HL-60 (cell line): ENCODE measurements around the gene TACR2.

Source experiments
- DNase-seq, 2 experiments: peaks; one replicate each; pipeline ENCODE4 v3.0.0-alpha.2; 2010 to 2020; ENCODE audit warnings: low read depth in 1 of 2, low spot score in 1 of 2
- H3K27ac ChIP-seq: fragments of 250-450 bp; sonication (Bioruptor Pico); replicated peaks from 2 replicates; pipeline ENCODE4 v1.5.1; 2020; ENCODE audit warnings: mild to moderate bottlenecking, moderate library complexity
- H3K27me3 ChIP-seq: fragments of 250-450 bp; sonication (Bioruptor Pico); 2 replicates; pipeline ENCODE4 v1.5.1; 2021; ENCODE audit warnings: mild to moderate bottlenecking, moderate library complexity; ENCODE audit not compliant: insufficient read depth, poor library complexity, severe bottlenecking
- H3K4me3 ChIP-seq: replicated peaks from 2 replicates; pipeline ENCODE4 v1.5.1; 2011; ENCODE audit warnings: mild to moderate bottlenecking, control low read depth, low read length; ENCODE audit not compliant: insufficient read depth
- GABPA ChIP-seq: IDR thresholded peaks from 2 replicates; pipeline ENCODE4 v1.6.1; 2012; ENCODE audit warnings: low read depth
- POLR2AphosphoS5 ChIP-seq: IDR thresholded peaks from 2 replicates; pipeline ENCODE4 v1.6.1; 2012; ENCODE audit warnings: low read depth
- SPI1 ChIP-seq: IDR thresholded peaks from 2 replicates; pipeline ENCODE4 v1.6.1; 2012; ENCODE audit warnings: low read depth, mild to moderate bottlenecking, borderline replicate concordance
- TF ChIP-seq, protein P1 (sequence below): IDR thresholded peaks from one replicate; pipeline ENCODE4 v1.5.1; 2011; ENCODE audit warnings: low read length, control low read depth, inconsistent platforms; ENCODE audit not compliant: insufficient read depth
- TF ChIP-seq, protein P2 (sequence below): IDR thresholded peaks from 2 replicates; pipeline ENCODE4 v1.6.1; 2012; ENCODE audit warnings: low read depth; ENCODE audit not compliant: insufficient replicate concordance

The TACR2 gene

DNA sequence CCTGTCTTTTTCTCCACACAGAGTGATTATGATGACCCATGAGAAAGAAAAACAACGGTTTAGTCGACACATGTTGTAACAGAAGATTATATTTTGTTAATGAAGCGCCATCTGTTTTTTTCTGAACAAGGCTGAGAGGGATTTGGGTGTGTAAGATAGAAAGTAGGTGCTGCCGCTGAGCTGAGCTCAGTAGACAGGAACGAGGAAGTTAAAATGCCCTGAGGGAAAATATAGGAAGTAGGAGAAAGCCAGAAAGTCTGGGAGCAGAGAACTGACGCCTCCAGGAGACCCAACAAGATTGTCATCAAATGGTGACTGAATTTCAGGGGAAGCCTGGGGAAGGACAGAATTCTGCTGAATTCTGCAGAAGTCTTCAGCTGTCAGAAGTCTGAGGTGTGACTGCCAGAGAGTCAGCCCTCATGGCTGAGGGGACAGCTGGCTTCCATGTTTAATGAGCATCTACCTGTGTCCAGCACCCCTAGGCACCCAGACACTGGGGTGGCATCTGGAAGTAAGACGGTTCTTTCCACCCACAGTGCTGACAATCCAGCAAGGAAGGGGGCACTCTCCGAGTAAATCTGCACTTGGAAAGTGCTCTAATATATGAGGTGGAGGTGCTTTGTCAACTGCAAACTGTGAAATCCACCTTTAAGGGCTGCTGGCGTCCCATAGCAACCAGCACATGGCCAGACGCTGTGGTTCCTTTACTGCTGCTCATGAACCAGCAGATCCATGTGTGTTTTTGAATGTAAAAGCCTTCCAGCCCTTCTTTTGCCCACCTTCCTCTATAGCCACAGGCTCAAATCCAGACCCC is 22.0 kb upstream of the TACR2 start:
- Histone ChIP-seq H3K4me3 (no peak overlapping the region), H3K27me3 (no peaks in the 10 kb centered on the region), H3K27ac (no peak overlapping the region; the same call in 1 of the 2 replicates)
- DNase-seq, result peak; percentile 17 to 45
- TF ChIP-seq, protein P1, sequence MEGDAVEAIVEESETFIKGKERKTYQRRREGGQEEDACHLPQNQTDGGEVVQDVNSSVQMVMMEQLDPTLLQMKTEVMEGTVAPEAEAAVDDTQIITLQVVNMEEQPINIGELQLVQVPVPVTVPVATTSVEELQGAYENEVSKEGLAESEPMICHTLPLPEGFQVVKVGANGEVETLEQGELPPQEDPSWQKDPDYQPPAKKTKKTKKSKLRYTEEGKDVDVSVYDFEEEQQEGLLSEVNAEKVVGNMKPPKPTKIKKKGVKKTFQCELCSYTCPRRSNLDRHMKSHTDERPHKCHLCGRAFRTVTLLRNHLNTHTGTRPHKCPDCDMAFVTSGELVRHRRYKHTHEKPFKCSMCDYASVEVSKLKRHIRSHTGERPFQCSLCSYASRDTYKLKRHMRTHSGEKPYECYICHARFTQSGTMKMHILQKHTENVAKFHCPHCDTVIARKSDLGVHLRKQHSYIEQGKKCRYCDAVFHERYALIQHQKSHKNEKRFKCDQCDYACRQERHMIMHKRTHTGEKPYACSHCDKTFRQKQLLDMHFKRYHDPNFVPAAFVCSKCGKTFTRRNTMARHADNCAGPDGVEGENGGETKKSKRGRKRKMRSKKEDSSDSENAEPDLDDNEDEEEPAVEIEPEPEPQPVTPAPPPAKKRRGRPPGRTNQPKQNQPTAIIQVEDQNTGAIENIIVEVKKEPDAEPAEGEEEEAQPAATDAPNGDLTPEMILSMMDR, result no peak
- TF ChIP-seq, protein P2, sequence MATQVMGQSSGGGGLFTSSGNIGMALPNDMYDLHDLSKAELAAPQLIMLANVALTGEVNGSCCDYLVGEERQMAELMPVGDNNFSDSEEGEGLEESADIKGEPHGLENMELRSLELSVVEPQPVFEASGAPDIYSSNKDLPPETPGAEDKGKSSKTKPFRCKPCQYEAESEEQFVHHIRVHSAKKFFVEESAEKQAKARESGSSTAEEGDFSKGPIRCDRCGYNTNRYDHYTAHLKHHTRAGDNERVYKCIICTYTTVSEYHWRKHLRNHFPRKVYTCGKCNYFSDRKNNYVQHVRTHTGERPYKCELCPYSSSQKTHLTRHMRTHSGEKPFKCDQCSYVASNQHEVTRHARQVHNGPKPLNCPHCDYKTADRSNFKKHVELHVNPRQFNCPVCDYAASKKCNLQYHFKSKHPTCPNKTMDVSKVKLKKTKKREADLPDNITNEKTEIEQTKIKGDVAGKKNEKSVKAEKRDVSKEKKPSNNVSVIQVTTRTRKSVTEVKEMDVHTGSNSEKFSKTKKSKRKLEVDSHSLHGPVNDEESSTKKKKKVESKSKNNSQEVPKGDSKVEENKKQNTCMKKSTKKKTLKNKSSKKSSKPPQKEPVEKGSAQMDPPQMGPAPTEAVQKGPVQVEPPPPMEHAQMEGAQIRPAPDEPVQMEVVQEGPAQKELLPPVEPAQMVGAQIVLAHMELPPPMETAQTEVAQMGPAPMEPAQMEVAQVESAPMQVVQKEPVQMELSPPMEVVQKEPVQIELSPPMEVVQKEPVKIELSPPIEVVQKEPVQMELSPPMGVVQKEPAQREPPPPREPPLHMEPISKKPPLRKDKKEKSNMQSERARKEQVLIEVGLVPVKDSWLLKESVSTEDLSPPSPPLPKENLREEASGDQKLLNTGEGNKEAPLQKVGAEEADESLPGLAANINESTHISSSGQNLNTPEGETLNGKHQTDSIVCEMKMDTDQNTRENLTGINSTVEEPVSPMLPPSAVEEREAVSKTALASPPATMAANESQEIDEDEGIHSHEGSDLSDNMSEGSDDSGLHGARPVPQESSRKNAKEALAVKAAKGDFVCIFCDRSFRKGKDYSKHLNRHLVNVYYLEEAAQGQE, result no peak
- TF ChIP-seq SPI1 (no peak), POLR2AphosphoS5 (no peak), GABPA (no peak)

DNA sequence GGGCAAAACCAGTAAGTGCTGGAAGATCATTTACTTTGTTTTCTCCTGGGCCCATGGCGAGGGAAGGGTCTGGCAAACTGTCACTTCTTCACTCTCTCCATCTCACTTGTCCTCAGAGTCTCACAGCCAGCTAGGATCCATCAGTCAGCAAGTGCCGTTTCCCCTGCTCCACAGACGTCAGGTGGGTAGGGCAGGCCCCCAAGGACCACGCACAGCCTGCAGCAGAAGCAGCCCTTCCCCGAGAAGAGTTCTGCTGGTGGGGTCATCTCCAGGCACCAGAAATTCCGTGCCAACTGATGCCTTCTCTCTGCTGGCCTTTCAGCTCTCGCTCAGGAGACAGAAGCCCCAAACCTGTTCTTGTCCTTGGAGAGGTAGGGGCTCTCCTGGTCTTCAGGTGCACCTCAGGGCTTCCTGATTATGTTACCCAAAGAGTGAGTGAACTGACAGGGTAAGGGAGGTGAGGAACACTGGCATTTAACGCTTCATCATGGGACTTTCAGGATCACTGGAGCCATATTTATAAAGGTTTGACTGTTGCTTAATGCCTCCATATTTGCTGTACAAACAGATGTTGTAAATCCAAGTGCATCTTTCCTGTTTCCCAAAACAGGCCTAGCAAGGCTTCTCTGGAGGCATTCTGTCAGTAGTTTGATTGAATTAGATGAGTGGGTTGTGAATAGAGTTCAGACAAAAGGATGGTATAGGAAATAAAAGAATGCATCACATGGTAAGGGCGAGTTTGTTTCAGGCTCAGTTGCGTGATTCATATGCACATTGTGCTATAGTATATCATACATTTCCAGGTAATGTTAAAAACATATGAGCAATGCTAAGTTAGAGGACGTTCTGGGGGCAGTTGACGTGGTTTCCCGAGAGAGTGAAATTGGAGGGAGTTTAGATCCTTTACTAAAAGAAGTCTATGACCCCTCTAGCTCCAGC is 20.9 kb upstream of the TACR2 start:
- no peak overlapping the region for H3K27ac ChIP-seq

More for the DNA sequence above, 20.9 kb upstream of the TACR2 start:
- Histone ChIP-seq H3K4me3 (no peak overlapping the region), H3K27me3 (no peaks in the 10 kb centered on the region)
- DNase-seq, result no peak
- TF ChIP-seq GABPA (no peak), SPI1 (no peak), POLR2AphosphoS5 (no peak)
- TF ChIP-seq, protein P2, result no peak
- TF ChIP-seq, protein P1, result no peak
